ENCODE measurements around the gene KSR1.

DNA sequence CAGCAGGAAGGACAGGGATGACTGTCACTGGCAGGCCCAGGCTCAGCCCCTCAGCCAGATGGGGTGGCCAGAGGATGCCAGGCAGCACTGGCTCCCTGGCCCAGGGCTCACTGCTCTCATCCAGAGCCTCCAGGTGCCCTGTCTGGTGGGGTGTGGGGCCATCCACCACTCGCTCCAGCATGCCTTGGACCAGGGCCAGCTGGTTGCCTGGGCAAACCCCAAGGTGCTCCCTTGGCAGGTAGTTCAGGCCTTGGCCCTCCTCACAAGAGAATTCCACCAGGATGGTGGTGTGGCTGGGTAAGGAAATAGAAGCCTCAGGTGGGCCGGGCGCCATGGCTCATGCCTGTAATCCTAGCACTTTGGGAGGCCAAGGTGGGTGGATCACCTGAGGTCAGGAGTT lies 204.2 kb downstream of the KSR1 start:
- TF ChIP-seq, protein P1, sequence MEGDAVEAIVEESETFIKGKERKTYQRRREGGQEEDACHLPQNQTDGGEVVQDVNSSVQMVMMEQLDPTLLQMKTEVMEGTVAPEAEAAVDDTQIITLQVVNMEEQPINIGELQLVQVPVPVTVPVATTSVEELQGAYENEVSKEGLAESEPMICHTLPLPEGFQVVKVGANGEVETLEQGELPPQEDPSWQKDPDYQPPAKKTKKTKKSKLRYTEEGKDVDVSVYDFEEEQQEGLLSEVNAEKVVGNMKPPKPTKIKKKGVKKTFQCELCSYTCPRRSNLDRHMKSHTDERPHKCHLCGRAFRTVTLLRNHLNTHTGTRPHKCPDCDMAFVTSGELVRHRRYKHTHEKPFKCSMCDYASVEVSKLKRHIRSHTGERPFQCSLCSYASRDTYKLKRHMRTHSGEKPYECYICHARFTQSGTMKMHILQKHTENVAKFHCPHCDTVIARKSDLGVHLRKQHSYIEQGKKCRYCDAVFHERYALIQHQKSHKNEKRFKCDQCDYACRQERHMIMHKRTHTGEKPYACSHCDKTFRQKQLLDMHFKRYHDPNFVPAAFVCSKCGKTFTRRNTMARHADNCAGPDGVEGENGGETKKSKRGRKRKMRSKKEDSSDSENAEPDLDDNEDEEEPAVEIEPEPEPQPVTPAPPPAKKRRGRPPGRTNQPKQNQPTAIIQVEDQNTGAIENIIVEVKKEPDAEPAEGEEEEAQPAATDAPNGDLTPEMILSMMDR (IDR thresholded peaks at IDR 0.05), result no peak
- TF ChIP-seq POLR2A (IDR thresholded peaks at IDR 0.05), result no peak
